Choroid plexus epithelial cell (primary cell): ENCODE data around the gene PLPP2.

ENCODE experiments used
- DNase-seq: peaks from one replicate; pipeline ENCODE4 v3.0.0-alpha.2; 2010; ENCODE audit warnings: low read depth
- H3K4me3 ChIP-seq: 2 replicates; pipeline ENCODE4 v1.5.1; 2011; ENCODE audit warnings: low read depth, mild to moderate bottlenecking, control low read depth, low read length, moderate library complexity
- TF ChIP-seq, protein P1 (sequence below): conservative IDR thresholded peaks from 2 replicates; pipeline ENCODE4 v1.5.1; 2011; ENCODE audit warnings: low read depth, mild to moderate bottlenecking, control low read depth, inconsistent platforms, low read length, moderate library complexity

Gene PLPP2

DNA sequence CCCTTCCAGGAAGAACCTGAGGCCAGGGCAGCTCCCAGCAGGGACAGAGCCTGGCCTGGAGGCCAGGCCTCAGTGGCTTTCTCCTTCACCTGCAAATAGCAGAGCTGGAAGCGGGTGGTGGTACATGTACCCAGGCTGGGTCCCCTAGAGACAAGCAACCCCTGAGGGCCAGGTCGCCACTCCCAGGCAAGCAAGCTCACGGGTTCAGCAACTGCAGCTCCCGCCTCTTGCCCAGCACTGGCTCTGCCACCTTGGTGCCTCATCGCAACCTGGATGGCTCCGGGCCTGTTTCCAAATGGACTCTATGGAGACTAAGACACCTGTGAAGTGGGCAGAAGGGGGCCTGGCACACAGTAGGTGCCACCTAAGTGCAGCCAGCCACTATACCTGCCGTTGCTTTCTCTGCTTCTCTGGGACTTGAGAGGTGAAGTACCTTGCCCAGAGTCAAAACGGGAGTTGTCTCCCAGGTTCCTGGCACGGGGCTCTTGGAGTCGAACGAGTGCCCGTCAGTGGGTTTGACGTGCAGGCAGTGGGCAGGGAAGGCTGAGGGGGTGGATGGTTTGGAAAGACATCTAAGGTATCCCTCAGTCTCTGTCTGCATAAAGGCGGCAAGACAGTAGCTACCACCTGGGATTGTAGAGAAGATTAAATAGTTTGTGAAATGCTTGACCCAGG, 2.4 kb upstream of the PLPP2 start:
- TF ChIP-seq, protein P1, sequence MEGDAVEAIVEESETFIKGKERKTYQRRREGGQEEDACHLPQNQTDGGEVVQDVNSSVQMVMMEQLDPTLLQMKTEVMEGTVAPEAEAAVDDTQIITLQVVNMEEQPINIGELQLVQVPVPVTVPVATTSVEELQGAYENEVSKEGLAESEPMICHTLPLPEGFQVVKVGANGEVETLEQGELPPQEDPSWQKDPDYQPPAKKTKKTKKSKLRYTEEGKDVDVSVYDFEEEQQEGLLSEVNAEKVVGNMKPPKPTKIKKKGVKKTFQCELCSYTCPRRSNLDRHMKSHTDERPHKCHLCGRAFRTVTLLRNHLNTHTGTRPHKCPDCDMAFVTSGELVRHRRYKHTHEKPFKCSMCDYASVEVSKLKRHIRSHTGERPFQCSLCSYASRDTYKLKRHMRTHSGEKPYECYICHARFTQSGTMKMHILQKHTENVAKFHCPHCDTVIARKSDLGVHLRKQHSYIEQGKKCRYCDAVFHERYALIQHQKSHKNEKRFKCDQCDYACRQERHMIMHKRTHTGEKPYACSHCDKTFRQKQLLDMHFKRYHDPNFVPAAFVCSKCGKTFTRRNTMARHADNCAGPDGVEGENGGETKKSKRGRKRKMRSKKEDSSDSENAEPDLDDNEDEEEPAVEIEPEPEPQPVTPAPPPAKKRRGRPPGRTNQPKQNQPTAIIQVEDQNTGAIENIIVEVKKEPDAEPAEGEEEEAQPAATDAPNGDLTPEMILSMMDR: no peak
- no peak for DNase-seq
- H3K4me3 ChIP-seq: no peak overlapping the region

DNA sequence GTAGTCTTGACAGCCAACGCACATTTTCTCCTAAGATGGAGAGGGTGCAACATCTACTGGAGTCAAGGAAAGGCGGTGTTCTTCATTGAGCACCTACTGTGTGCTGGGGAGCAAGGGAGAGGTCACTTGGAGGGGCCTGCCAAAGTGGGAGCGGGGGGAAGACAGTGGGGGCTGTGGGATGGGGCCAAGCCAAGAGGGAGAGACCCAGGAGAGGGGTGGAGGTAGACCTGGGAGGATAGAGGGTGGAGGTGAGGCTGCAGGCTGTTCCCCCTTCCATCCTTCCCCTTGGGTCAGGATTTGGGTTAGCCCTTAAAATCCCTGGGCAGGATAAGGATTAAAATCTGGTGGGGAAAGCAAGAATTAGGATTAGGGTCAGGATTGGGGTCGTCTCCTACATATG, 1.7 kb upstream of the PLPP2 start:
- no peak overlapping the region for H3K4me3 ChIP-seq
- DNase-seq: no peak
- TF ChIP-seq, protein P1: no peak

DNA sequence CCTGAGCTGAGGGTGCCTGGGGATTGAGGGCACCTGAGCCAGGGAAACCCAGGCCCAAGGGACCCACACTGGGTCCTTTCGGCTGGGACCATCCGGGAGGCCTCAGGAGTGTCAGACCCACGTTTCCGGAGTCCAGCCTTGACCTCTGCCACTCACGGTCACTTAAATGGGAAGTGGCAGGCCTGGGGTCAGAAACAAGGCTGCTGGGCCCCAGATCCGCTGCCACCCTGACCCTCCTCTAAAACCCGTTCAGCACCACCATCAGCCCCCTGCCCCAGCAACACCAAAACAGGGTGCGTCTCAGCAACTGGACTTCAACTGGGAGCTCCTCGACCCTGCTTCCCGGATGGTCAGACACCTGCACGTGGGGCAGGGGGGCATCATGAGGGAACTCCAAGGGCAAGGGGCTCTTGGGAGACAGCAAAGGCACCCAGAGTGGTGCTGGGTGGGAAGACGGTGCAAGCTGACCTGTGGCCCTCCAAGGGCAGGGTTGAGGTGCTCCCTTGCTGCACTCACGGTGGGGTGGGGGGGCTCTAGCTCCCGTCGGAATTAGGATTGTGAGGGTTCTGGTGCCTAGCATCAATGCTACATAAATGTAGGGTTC, 1.2 kb upstream of the PLPP2 start:
- H3K4me3 ChIP-seq: no peak overlapping the region
- DNase-seq: no peak
- TF ChIP-seq, protein P1: no peak

DNA sequence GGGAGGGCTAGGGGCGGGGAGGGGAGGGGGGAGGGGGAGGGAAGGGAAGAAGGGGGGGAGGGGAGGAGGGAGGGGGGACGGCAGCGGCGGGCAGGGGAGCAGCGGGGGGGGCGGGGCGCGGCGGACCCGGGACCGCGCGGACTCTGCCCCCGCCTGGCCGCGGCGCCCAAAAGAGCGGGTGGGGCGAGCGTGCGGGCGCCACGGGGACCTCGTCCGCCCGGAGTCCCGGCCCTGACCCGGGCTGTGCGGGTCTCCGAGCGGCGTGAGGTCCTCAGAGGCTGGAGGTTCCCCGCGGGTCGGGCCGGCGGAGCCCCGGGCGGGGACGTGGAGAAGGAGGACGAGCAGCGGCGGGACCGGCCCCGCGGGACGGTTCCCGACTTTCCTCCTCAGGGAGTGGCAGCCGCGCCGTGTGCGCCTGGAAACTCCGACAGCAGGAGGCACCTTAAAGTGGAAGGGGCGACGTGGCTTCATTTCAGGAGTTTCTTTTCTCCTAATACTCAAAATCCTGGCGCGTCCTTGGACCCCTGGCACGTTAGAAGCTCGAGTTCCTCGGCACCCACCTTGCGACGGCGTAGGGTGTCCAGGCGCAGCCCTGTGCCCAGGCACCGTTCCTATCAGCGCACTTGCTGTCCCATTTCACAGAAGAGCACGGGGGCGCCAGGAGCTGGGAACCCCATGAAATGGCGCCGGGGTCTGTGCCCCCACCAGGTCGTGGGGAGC, 518 bp upstream of the PLPP2 start:
- TF ChIP-seq, protein P1: no peak
- DNase-seq: no peak
- peak overlapping the region; percentile 13 for H3K4me3 ChIP-seq

DNA sequence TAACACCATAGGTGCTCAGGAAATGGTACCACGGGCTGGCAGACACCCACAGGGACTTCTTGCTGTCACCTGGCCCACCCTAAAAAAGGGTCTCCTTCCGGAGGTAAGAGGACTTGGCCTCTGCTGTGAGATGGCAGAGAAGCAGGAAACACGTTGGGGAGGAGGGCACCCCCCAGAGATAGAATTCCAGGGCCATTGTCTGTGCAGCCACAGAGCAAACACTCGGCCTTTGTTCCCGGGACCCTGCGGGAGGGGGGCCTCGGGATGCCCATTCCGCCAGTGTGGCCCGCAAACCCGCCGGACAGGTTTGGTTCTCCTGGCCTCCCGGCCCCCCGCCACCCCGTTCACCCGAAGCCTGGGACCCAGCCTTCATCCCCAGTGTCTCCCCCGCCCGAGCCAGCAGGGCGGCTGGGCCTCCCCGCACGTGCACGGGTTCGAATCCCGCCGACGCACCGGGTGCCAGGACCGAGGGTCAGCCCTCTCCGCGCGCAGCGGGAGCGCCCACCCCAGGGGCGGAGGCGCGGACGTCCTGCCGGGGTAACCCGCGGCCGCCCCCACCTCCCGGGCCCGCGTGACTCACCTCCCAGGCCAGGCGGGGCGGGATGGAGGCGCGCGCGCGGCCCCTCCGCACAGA, 714 bp downstream of the PLPP2 start:
- TF ChIP-seq, protein P1: no peak
- DNase-seq: peak; percentile 17
- peak overlapping the region; percentile 57 for H3K4me3 ChIP-seq

DNA sequence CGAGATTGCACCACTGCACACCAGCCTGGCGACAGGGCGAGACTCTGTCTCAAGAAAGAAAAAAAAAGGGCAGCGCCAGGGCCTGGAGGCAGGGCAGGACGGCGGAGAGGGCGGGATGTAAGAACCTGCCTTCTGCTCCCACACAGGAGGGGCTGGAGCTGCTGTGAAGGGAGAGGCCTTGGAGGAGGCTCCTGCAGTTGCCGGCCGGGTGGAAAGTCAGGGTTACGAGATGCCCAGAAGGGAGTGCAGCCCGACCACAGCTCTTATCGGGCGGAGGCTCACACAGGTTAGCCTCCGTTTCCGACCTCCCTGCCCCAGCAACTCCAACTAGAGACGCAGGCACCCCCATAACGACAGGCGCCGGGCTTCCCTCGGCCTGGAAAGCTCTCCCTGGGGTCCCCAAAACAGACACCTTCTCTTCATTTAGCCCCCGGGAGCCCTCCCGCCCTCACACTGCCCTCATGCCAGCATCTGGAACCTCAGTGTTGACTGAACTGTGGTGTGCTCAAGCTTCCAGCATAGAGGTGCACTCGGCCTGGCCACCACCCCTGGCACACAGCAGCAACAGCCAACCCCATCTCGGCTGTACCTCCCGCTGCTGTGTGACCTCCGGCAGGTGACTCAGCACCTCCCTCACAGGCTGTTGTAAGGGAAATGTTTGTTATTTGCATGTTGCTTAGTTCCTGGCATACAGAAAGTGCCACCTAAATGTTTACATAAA, 1.4 kb downstream of the PLPP2 start:
- peak; percentile 67 for DNase-seq
- peak overlapping the region; percentile 57 for H3K4me3 ChIP-seq
- TF ChIP-seq, protein P1: no peak
